K562 (cell line): ENCODE results near the gene NKAPL. TPM values are rescaled to one million over a fixed set of nuclear protein-coding genes. Genes with fewer than 3 reads are reported as not detected.

Source experiments
- ASH1L ChIP-seq: fragments of 450-650 bp; IDR thresholded peaks from 2 replicates; pipeline ENCODE4 v1.6.1; 2018; ENCODE audit warnings: borderline replicate concordance, mild to moderate bottlenecking, low read depth; ENCODE audit not compliant: partially characterized antibody
- BACH1 ChIP-seq: fragments of 200-800 bp; sonication (Bioruptor generic); IDR thresholded peaks from 2 replicates; pipeline ENCODE4 v1.6.1; 2016; ENCODE audit warnings: missing genetic modification characterization, missing compliant biosample characterization
- CSDE1 ChIP-seq, 2 experiments: fragments of 450-650 bp; IDR thresholded peaks; 2 replicates each; pipeline ENCODE4 v1.6.1; 2016; ENCODE audit warnings: mild to moderate bottlenecking in 1 of 2
- GTF2F1 ChIP-seq: IDR thresholded peaks from 2 replicates; pipeline ENCODE4 v1.6.1; 2011; ENCODE audit warnings: low read depth, low read length, improper control_type of control experiment
- HDAC6 ChIP-seq: IDR thresholded peaks from 2 replicates; pipeline ENCODE4 v1.6.1; 2012; ENCODE audit warnings: low read depth, mild to moderate bottlenecking, control low read depth, inconsistent platforms, low read length, moderate library complexity
- HNRNPL ChIP-seq: fragments of 200-400 bp; formaldehyde crosslinking; IDR thresholded peaks from 2 replicates; pipeline ENCODE4 v1.6.1; 2017; ENCODE audit warnings: low read depth, mild to moderate bottlenecking, low read length
- MIER1 ChIP-seq: fragments of 450-650 bp; IDR thresholded peaks from 2 replicates; pipeline ENCODE4 v1.6.1; 2016; ENCODE audit warnings: antibody characterized with exemption, mild to moderate bottlenecking, low read depth
- MTA3 ChIP-seq: fragments of 450-650 bp; formaldehyde crosslinking; IDR thresholded peaks from 2 replicates; pipeline ENCODE4 v1.6.1; 2017; ENCODE audit warnings: mild to moderate bottlenecking, borderline replicate concordance
- NFRKB ChIP-seq: fragments of 450-650 bp; IDR thresholded peaks from 2 replicates; pipeline ENCODE4 v1.6.1; 2016; ENCODE audit warnings: low read depth
- SMAD2 ChIP-seq: fragments of 150-350 bp; IDR thresholded peaks from 2 replicates; pipeline ENCODE4 v1.6.1; 2014; ENCODE audit warnings: low read depth, mild to moderate bottlenecking, low read length
- STAT5A ChIP-seq: IDR thresholded peaks from 2 replicates; pipeline ENCODE4 v1.6.1; 2012; ENCODE audit warnings: low read length, inconsistent platforms, borderline replicate concordance
- TAF9B ChIP-seq: fragments of 450-650 bp; IDR thresholded peaks from 2 replicates; pipeline ENCODE4 v1.6.1; 2018; ENCODE audit warnings: mild to moderate bottlenecking; ENCODE audit not compliant: partially characterized antibody
- TEAD4 ChIP-seq, 2 experiments: sonication (generic) in 1 of 2; formaldehyde crosslinking in 1 of 2; IDR thresholded peaks; 2 replicates each; pipeline versions ENCODE4 v1.6.1 to v1.8.0; 2012 to 2022; ENCODE audit warnings: borderline replicate concordance in 1 of 2, inconsistent platforms in 1 of 2, low read length in 1 of 2, mild to moderate bottlenecking in 1 of 2, missing genetic modification reagents in 1 of 2
- THAP12 ChIP-seq: fragments of 250-450 bp; sonication (Bioruptor Pico); IDR thresholded peaks from 2 replicates; pipeline ENCODE4 v1.9.0; 2021; ENCODE audit warnings: mild to moderate bottlenecking, inconsistent platforms
- YBX1 ChIP-seq: fragments of 450-650 bp; IDR thresholded peaks from 2 replicates; pipeline ENCODE4 v1.7.1; 2016; ENCODE audit warnings: mild to moderate bottlenecking
- ZBTB8A ChIP-seq: fragments of 450-650 bp; IDR thresholded peaks from 2 replicates; pipeline ENCODE4 v1.6.1; 2018; ENCODE audit warnings: mild to moderate bottlenecking, moderate library complexity; ENCODE audit not compliant: partially characterized antibody
- ZNF239 ChIP-seq: fragments of 250-450 bp; sonication (Bioruptor Pico); IDR thresholded peaks from 2 replicates; pipeline ENCODE4 v1.4.0; 2020; ENCODE audit warnings: mild to moderate bottlenecking
- ZNF347 ChIP-seq: fragments of 450-650 bp; formaldehyde crosslinking; IDR thresholded peaks from 2 replicates; pipeline ENCODE4 v1.4.0; 2020; ENCODE audit warnings: low read depth, mild to moderate bottlenecking, moderate library complexity
- ZNF436 ChIP-seq: fragments of 250-450, 450-650 bp; sonication (Bioruptor Pico); formaldehyde crosslinking; IDR thresholded peaks from 2 replicates; pipeline ENCODE4 v1.7.0; 2020; ENCODE audit warnings: mild to moderate bottlenecking
- polyA plus RNA-seq, 8 experiments: library from polyadenylated mRNA; depleted of rRNA in 4 of 8; stranded (reverse) in 5 of 8; unstranded in 3 of 8; fragments of >200 nt; fragmentation: Nextera tagmentation in 2 of 8; fragmentation: Illumina TruSeq in 1 of 8; extraction: Ambion mirVana in 2 of 8; extraction: Trizol in 1 of 8; gene quantifications; 2 replicates each; pipeline versions ENCODE4 v1.2.1 to v1.2.3, GENCODE V29; 2011 to 2014; ENCODE audit warnings: inconsistent platforms in 1 of 8, missing spikeins in 1 of 8
- total RNA-seq, 7 experiments: library from RNA; depleted of rRNA in 6 of 7; stranded (reverse); fragments of >200 nt in 6 of 7; fragmentation: Illumina TruSeq in 2 of 7; extraction: Trizol in 2 of 7; gene quantifications; 2 replicates each; pipeline versions ENCODE4 v1.2.1 to v1.2.3, GENCODE V29; 2011 to 2021; ENCODE audit warnings: low replicate concordance in 1 of 7
- TF ChIP-seq, protein P1 (sequence below): sonication (generic); formaldehyde crosslinking; IDR thresholded peaks from 2 replicates; pipeline ENCODE4 v1.9.0; 2022; ENCODE audit warnings: mild to moderate bottlenecking, missing genetic modification reagents
- TF ChIP-seq, protein P2 (sequence below), 2 experiments: fragments of 450-650 bp; conservative IDR thresholded peaks; 2 replicates each; pipeline ENCODE4 v1.6.1; 2017; ENCODE audit warnings: mild to moderate bottlenecking in 2 of 2, moderate library complexity in 2 of 2

The NKAPL gene
- total and polyA plus RNA-seq, 9 of the 15 experiments (the other 6 are each of a cell fraction or from before 2014, with no cell fraction given) = not detected

DNA sequence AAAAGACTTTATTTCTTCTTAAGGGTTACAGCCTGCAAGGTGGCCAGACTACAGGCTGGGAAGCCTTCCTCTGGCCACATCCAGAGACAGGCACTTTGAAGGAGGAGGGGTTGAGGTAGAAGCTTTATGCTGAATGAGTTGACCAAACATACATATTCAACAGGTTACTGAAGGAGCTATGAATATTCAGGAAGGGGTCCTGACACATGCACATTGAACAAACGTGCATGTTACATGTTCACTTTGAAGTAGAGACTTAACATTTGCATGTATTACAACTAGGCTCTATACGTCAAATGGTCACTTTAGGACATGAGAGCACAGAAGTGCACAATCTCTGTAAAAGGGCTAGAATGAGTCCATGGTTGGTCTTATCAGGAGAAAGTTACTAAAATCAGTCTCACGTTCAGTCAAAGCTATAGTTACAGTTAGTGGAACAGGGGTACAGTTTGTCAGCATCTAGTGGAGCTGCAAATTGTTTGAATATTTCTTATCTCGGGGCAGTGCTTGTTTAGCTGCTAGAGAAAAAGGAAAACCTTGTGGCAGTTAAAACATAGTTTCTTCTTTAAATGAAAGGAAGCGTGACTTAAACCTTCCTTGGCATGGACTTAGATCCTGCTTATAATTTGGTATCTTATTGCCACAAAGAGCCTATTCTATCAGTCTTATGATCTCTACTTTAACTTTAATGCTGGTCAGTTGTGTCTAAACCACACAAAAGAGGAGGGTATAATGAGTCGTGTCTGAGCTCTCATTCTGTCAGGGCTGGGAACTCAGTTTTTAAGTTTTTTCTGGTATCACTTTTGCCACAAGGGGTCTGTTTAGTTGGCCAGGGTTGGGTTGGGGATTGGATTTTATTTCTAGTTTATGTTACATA is 38.6 kb upstream of the NKAPL start (continued):
- TF ChIP-seq YBX1 (no peak), ZNF239 (CRISPR knock-in tag) (no peak), THAP12 (CRISPR knock-in tag) (no peak), TAF9B (peak; percentile 60), ASH1L (no peak), MTA3 (0 out of 2 replicates have a peak, but pooled peaks have one; percentile 60), TEAD4 (IDR thresholded peaks at IDR 0.05; ENCODE audit: low read length) (peak; percentile 84), TEAD4 (CRISPR knock-in tag; IDR thresholded peaks at IDR 0.05; ENCODE audit: borderline replicate concordance) (no peak), HNRNPL (peak; percentile 39; the same call in 1 of the 2 replicates), HDAC6 (no peak), MIER1 (no peak), ZNF436 (peak; percentile 61; the same call in 1 of the 2 replicates), SMAD2 (no peak), STAT5A (peak; percentile 28), NFRKB (no peak), ZBTB8A (no peak), GTF2F1 (peak; percentile 95), BACH1 (tag) (no peak), CSDE1 (IDR thresholded peaks at IDR 0.05) (peak in 1 of 2 experiments; percentile 72; a peak in 2 of 4 replicates), ZNF347 (CRISPR knock-in tag) (no peak)
- TF ChIP-seq, protein P1, sequence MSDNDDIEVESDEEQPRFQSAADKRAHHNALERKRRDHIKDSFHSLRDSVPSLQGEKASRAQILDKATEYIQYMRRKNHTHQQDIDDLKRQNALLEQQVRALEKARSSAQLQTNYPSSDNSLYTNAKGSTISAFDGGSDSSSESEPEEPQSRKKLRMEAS = no peak
- TF ChIP-seq, protein P2, sequence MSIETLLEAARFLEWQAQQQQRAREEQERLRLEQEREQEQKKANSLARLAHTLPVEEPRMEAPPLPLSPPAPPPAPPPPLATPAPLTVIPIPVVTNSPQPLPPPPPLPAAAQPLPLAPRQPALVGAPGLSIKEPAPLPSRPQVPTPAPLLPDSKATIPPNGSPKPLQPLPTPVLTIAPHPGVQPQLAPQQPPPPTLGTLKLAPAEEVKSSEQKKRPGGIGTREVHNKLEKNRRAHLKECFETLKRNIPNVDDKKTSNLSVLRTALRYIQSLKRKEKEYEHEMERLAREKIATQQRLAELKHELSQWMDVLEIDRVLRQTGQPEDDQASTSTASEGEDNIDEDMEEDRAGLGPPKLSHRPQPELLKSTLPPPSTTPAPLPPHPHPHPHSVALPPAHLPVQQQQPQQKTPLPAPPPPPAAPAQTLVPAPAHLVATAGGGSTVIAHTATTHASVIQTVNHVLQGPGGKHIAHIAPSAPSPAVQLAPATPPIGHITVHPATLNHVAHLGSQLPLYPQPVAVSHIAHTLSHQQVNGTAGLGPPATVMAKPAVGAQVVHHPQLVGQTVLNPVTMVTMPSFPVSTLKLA (conservative IDR thresholded peaks at IDR 0.05) = peak in 1 of 2 experiments; percentile 32; a peak in 1 of 4 replicates
